ENCODE measurements around the gene NFILZ. TPM values are rescaled to one million over a fixed set of nuclear protein-coding genes. Genes with fewer than 3 reads are reported as not detected.

Gene NFILZ
- total RNA-seq, 1 donor from 2014 or later = not detected

DNA sequence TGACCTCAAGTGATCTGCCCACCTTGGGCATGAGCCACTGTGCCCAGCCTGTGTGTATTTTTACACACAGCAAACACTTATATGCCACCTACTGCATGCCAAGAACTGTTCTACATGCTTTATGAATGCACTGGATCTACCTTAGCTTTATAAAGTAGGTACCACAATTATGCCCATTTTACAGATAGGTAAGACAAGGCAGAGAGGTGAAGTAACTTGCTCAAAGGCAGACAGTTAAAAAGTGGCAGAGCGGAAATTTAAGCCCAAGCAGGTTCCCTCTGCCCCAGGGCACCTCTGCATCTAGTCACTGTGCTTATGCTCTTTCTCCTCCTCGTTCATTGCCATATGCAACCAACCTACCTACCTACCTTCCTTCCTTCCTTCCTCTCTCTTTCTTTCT is 30.4 kb upstream of the NFILZ start:
- no peaks in the 10 kb centered on the region for H4K20me1 ChIP-seq (ENCODE audit: low read depth)
- H3K9me3 ChIP-seq (ENCODE audit: low read depth) = peaks cover 4% of the 10 kb centered on the region
- H3K27me3 ChIP-seq = no peaks in the 10 kb centered on the region
- Mint-ChIP-seq H3K27me3 (ENCODE audit: insufficient read depth, low read depth) (no peaks in the 10 kb centered on the region), H3K36me3 (peaks cover 29% of the 10 kb centered on the region), H3K4me1 (no peaks in the 10 kb centered on the region), H3K4me3 (no peak overlapping the region), H3K9me3 (no peaks in the 10 kb centered on the region), H3K27ac (no peak overlapping the region)
- H3K4me2 ChIP-seq = no peak overlapping the region
- no peak overlapping the region for H3K4me3 ChIP-seq
- TF ChIP-seq EZH2 (IDR thresholded peaks at IDR 0.05) (no peak), EZH2phosphoT487 (IDR thresholded peaks at IDR 0.05) (no peak)
- TF ChIP-seq, protein P1, sequence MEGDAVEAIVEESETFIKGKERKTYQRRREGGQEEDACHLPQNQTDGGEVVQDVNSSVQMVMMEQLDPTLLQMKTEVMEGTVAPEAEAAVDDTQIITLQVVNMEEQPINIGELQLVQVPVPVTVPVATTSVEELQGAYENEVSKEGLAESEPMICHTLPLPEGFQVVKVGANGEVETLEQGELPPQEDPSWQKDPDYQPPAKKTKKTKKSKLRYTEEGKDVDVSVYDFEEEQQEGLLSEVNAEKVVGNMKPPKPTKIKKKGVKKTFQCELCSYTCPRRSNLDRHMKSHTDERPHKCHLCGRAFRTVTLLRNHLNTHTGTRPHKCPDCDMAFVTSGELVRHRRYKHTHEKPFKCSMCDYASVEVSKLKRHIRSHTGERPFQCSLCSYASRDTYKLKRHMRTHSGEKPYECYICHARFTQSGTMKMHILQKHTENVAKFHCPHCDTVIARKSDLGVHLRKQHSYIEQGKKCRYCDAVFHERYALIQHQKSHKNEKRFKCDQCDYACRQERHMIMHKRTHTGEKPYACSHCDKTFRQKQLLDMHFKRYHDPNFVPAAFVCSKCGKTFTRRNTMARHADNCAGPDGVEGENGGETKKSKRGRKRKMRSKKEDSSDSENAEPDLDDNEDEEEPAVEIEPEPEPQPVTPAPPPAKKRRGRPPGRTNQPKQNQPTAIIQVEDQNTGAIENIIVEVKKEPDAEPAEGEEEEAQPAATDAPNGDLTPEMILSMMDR (IDR thresholded peaks at IDR 0.05) = no peak
- no peaks in the 10 kb centered on the region for H3K36me3 ChIP-seq
- H2AFZ ChIP-seq (replicated peaks) = no peak overlapping the region
- no peak overlapping the region for H3K27ac ChIP-seq
- DNase-seq (ENCODE audit: low spot score) = no peak
- no peaks in the 10 kb centered on the region for H3F3A ChIP-seq (ENCODE audit: low read depth)
- no peak overlapping the region for H3K9ac ChIP-seq
- no peaks in the 10 kb centered on the region for H3K79me2 ChIP-seq (ENCODE audit: low read depth)
- H3K4me1 ChIP-seq = no peaks in the 10 kb centered on the region

DNA sequence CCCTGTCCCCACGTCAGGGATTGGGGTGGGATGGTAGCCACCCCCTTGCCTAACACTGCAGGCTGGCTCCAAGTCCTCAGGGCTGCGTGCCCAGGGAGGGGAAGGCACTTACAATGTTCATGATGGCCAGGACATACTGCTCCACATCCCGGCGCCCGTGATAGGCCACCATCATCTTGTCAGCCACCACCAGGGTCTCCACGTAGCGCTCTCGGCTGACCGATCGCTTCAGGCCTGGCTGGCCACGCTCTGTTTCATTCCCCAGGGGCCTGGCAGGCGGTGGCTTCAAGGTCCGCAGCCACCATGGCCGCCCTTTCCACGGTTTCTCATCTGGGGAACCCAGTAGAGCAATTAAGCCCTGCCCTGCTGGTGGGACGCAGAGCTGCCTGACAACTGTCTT is 29.6 kb upstream of the NFILZ start:
- Histone ChIP-seq H3K4me2 (no peak overlapping the region), H3K9ac (no peak overlapping the region), H3K4me3 (no peak overlapping the region), H3K9me3 (ENCODE audit: low read depth) (peaks cover 4% of the 10 kb centered on the region), H3K27me3 (no peaks in the 10 kb centered on the region), H3F3A (ENCODE audit: low read depth) (no peaks in the 10 kb centered on the region), H3K79me2 (ENCODE audit: low read depth) (no peaks in the 10 kb centered on the region), H2AFZ (replicated peaks) (no peak overlapping the region), H3K36me3 (no peaks in the 10 kb centered on the region), H3K27ac (no peak overlapping the region), H4K20me1 (ENCODE audit: low read depth) (no peaks in the 10 kb centered on the region), H3K4me1 (no peaks in the 10 kb centered on the region)
- Mint-ChIP-seq H3K27ac (no peak overlapping the region), H3K9me3 (no peaks in the 10 kb centered on the region), H3K36me3 (peaks cover 29% of the 10 kb centered on the region), H3K4me3 (no peak overlapping the region), H3K4me1 (no peaks in the 10 kb centered on the region), H3K27me3 (ENCODE audit: insufficient read depth, low read depth) (no peaks in the 10 kb centered on the region)
- no peak for DNase-seq (ENCODE audit: low spot score)
- TF ChIP-seq, protein P1 (IDR thresholded peaks at IDR 0.05) = no peak
- TF ChIP-seq EZH2 (IDR thresholded peaks at IDR 0.05) = no peak
- TF ChIP-seq EZH2phosphoT487 (IDR thresholded peaks at IDR 0.05) = no peak

DNA sequence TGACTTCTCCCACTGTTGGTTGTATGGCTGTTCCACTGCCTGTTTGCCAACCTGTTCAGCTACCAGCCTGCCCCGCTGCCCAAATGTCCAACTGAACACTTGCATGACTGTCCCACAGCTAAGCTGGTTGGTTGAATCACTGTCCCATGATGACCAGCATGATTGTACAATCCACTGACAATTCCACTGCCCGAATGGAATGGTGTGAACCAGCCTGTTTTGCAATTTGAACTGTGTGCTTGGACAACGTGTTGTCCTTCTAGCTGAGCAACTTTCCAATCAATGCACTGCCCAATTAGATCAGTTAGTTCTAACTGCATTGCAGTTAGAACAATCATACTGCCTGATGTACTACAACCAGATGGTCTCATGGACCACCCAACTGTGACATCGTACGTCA is 28.6 kb upstream of the NFILZ start:
- no peak overlapping the region for H3K9ac ChIP-seq
- H3K4me1 Mint-ChIP-seq = no peaks in the 10 kb centered on the region

More for the DNA sequence above, 28.6 kb upstream of the NFILZ start:
- Histone ChIP-seq H3K4me2 (no peak overlapping the region), H3K27ac (no peak overlapping the region), H2AFZ (replicated peaks) (no peak overlapping the region), H3F3A (ENCODE audit: low read depth) (no peaks in the 10 kb centered on the region), H3K4me3 (no peak overlapping the region), H3K27me3 (no peaks in the 10 kb centered on the region), H3K9me3 (ENCODE audit: low read depth) (peaks cover 4% of the 10 kb centered on the region), H3K79me2 (ENCODE audit: low read depth) (no peaks in the 10 kb centered on the region), H4K20me1 (ENCODE audit: low read depth) (no peaks in the 10 kb centered on the region), H3K4me1 (no peaks in the 10 kb centered on the region), H3K36me3 (no peaks in the 10 kb centered on the region)
- peak overlapping the region; percentile 10 for H3K27ac Mint-ChIP-seq
- peaks cover 29% of the 10 kb centered on the region for H3K36me3 Mint-ChIP-seq
- TF ChIP-seq, protein P1 (IDR thresholded peaks at IDR 0.05) = no peak
- no peak for TF ChIP-seq EZH2 (IDR thresholded peaks at IDR 0.05)
- no peak for TF ChIP-seq EZH2phosphoT487 (IDR thresholded peaks at IDR 0.05)
- peaks cover 5% of the 10 kb centered on the region for H3K27me3 Mint-ChIP-seq (ENCODE audit: insufficient read depth, low read depth)
- H3K9me3 Mint-ChIP-seq = peaks cover 2% of the 10 kb centered on the region
- peak overlapping the region; percentile 10 for H3K4me3 Mint-ChIP-seq
- no peak for DNase-seq (ENCODE audit: low spot score)

All from neural progenitor cell (in vitro differentiated cells).